SK-N-MC (cell line): ENCODE results near the gene SLIT2.

Experiments
- EZH2 ChIP-seq: fragments of 200-600 bp; sonication (generic); IDR thresholded peaks from one replicate; pipeline ENCODE4 v1.6.1; 2017; ENCODE audit warnings: antibody characterized with exemption
- POLR2AphosphoS5 ChIP-seq: IDR thresholded peaks from 2 replicates; pipeline ENCODE4 v1.6.1; 2012; ENCODE audit warnings: mild to moderate bottlenecking, low read depth, low read length, borderline replicate concordance

DNA sequence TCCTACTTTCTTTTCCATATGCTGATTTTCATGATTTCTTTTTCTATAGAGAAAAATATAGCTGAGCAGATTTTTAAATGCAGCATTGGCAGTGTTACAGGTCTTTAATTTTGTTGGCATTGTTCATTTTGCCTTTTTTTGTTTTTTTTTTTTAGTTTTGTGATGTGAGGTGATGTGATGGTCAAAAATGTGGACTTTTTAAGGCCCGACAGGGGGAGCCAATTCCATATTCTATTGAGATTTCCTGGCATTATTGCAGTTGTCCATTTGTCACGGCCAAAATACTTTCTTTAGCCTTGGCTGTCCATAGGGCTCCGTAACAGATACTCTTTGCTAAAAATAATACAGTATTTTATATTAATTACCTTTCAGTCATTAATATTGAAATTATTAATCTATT, 47.8 kb downstream of the SLIT2 start:
- TF ChIP-seq EZH2 (no peak), POLR2AphosphoS5 (no peak)
